HEK293 (cell line): ENCODE measurements around the gene UHMK1.

Experiments
- BCL6B ChIP-seq: fragments of 450-650 bp; formaldehyde crosslinking; IDR thresholded peaks from 2 replicates; pipeline ENCODE4 v1.5.1; 2017; ENCODE audit warnings: missing biosample characterization, missing genetic modification characterization
- GLI4 ChIP-seq: fragments of 450-650 bp; formaldehyde crosslinking; IDR thresholded peaks from 2 replicates; pipeline ENCODE4 v1.5.1; 2016; ENCODE audit warnings: missing biosample characterization, missing genetic modification characterization
- GLIS2 ChIP-seq: fragments of 450-650 bp; formaldehyde crosslinking; IDR thresholded peaks from 2 replicates; pipeline ENCODE4 v1.5.1; 2016; ENCODE audit warnings: missing biosample characterization, missing genetic modification characterization
- HOXA7 ChIP-seq: sonication (generic); formaldehyde crosslinking; IDR thresholded peaks from 2 replicates; pipeline ENCODE4 v1.8.1; 2022; ENCODE audit warnings: missing genetic modification reagents, borderline replicate concordance
- HOXD13 ChIP-seq: sonication (generic); formaldehyde crosslinking; IDR thresholded peaks from 2 replicates; pipeline ENCODE4 v1.8.0; 2022; ENCODE audit warnings: missing genetic modification reagents, borderline replicate concordance
- IKZF3 ChIP-seq: fragments of 450-650 bp; IDR thresholded peaks from 2 replicates; pipeline ENCODE4 v1.5.0; 2018; ENCODE audit warnings: missing biosample characterization, mild to moderate bottlenecking, missing genetic modification characterization, moderate library complexity
- INSM2 ChIP-seq: fragments of 450-650 bp; formaldehyde crosslinking; IDR thresholded peaks from 2 replicates; pipeline ENCODE4 v1.5.1; 2016; ENCODE audit warnings: missing biosample characterization, missing genetic modification characterization
- KLF10 ChIP-seq: fragments of 450-650 bp; IDR thresholded peaks from 2 replicates; pipeline ENCODE4 v1.5.1; 2018; ENCODE audit warnings: missing biosample characterization, mild to moderate bottlenecking, missing genetic modification characterization
- KLF17 ChIP-seq: fragments of 450-650 bp; formaldehyde crosslinking; IDR thresholded peaks from 2 replicates; pipeline ENCODE4 v1.5.1; 2016; ENCODE audit warnings: missing biosample characterization, missing genetic modification characterization
- PRDM4 ChIP-seq: fragments of 450-650 bp; formaldehyde crosslinking; IDR thresholded peaks from 2 replicates; pipeline ENCODE4 v1.5.1; 2017; ENCODE audit warnings: missing biosample characterization, missing genetic modification characterization
- REPIN1 ChIP-seq: fragments of 450-650 bp; formaldehyde crosslinking; IDR thresholded peaks from 2 replicates; pipeline ENCODE4 v1.5.1; 2017; ENCODE audit warnings: missing biosample characterization, missing genetic modification characterization, low read depth
- SCRT2 ChIP-seq: fragments of 450-650 bp; formaldehyde crosslinking; IDR thresholded peaks from 2 replicates; pipeline ENCODE4 v1.5.1; 2016; ENCODE audit warnings: missing biosample characterization, missing genetic modification characterization
- TCF7L2 ChIP-seq: IDR thresholded peaks from 2 replicates; pipeline ENCODE4 v1.6.1; 2011; ENCODE audit warnings: low read depth, mild to moderate bottlenecking, inconsistent platforms, low read length, moderate library complexity, borderline replicate concordance
- ZBTB17 ChIP-seq: fragments of 450-650 bp; formaldehyde crosslinking; IDR thresholded peaks from 2 replicates; pipeline ENCODE4 v1.5.1; 2016; ENCODE audit warnings: missing biosample characterization, missing genetic modification characterization
- ZFP3 ChIP-seq: fragments of 450-650 bp; formaldehyde crosslinking; IDR thresholded peaks from 2 replicates; pipeline ENCODE4 v1.5.1; 2016; ENCODE audit warnings: low read depth, missing biosample characterization, missing genetic modification characterization
- ZNF202 ChIP-seq: fragments of 450-650 bp; formaldehyde crosslinking; IDR thresholded peaks from 2 replicates; pipeline ENCODE4 v1.5.1; 2016; ENCODE audit warnings: missing biosample characterization, missing genetic modification characterization, borderline replicate concordance
- ZNF211 ChIP-seq: fragments of 450-650 bp; formaldehyde crosslinking; IDR thresholded peaks from 2 replicates; pipeline ENCODE4 v1.5.1; 2016; ENCODE audit warnings: low read depth, missing biosample characterization, missing genetic modification characterization
- ZNF341 ChIP-seq: fragments of 450-650 bp; formaldehyde crosslinking; IDR thresholded peaks from 2 replicates; pipeline ENCODE4; 2016; ENCODE audit warnings: low read depth, missing biosample characterization, missing genetic modification characterization
- ZNF37A ChIP-seq: fragments of 450-650 bp; IDR thresholded peaks from 2 replicates; pipeline ENCODE4 v1.5.1; 2018; ENCODE audit warnings: missing biosample characterization, missing genetic modification characterization
- ZNF394 ChIP-seq: fragments of 450-650 bp; formaldehyde crosslinking; IDR thresholded peaks from 2 replicates; pipeline ENCODE4 v1.5.1; 2016; ENCODE audit warnings: missing biosample characterization, missing genetic modification characterization, mild to moderate bottlenecking, moderate library complexity, borderline replicate concordance
- ZNF426 ChIP-seq: fragments of 450-650 bp; formaldehyde crosslinking; IDR thresholded peaks from 2 replicates; pipeline ENCODE4 v1.5.1; 2017; ENCODE audit warnings: missing biosample characterization, missing genetic modification characterization, mild to moderate bottlenecking, inconsistent platforms, moderate library complexity
- ZNF530 ChIP-seq: fragments of 450-650 bp; formaldehyde crosslinking; IDR thresholded peaks from 2 replicates; pipeline ENCODE4 v1.5.1; 2016; ENCODE audit warnings: low read depth, missing biosample characterization, missing genetic modification characterization
- ZNF544 ChIP-seq: fragments of 450-650 bp; formaldehyde crosslinking; IDR thresholded peaks from 2 replicates; pipeline ENCODE4 v1.5.0; 2017; ENCODE audit warnings: missing biosample characterization, missing genetic modification characterization
- ZNF585B ChIP-seq: fragments of 450-650 bp; formaldehyde crosslinking; IDR thresholded peaks from 2 replicates; pipeline ENCODE4 v1.5.1; 2016; ENCODE audit warnings: missing biosample characterization, missing genetic modification characterization
- ZNF626 ChIP-seq: fragments of 450-650 bp; sonication (Bioruptor Pico); formaldehyde crosslinking; IDR thresholded peaks from 2 replicates; pipeline ENCODE4 v1.5.1; 2018; ENCODE audit warnings: missing biosample characterization, missing genetic modification characterization, inconsistent platforms
- ZNF707 ChIP-seq: fragments of 450-650 bp; formaldehyde crosslinking; IDR thresholded peaks from 2 replicates; pipeline ENCODE4 v1.5.1; 2016; ENCODE audit warnings: missing biosample characterization, missing genetic modification characterization
- ZNF76 ChIP-seq: fragments of 450-650 bp; formaldehyde crosslinking; IDR thresholded peaks from 2 replicates; pipeline ENCODE4; 2016; ENCODE audit warnings: low read depth, missing biosample characterization, missing genetic modification characterization, borderline replicate concordance
- ZNF777 ChIP-seq: fragments of 450-650 bp; formaldehyde crosslinking; IDR thresholded peaks from 2 replicates; pipeline ENCODE4 v1.5.1; 2017; ENCODE audit warnings: missing biosample characterization, missing genetic modification characterization, borderline replicate concordance
- TF ChIP-seq, protein P1 (sequence below): fragments of 450-650 bp; formaldehyde crosslinking; IDR thresholded peaks from 2 replicates; pipeline ENCODE4 v1.5.1; 2017; ENCODE audit warnings: missing biosample characterization, mild to moderate bottlenecking, missing genetic modification characterization, moderate library complexity
- TF ChIP-seq, protein P2 (sequence below): fragments of 450-650 bp; formaldehyde crosslinking; IDR thresholded peaks from 2 replicates; pipeline ENCODE4 v1.5.1; 2016; ENCODE audit warnings: missing biosample characterization, missing genetic modification characterization

UHMK1 gene

DNA sequence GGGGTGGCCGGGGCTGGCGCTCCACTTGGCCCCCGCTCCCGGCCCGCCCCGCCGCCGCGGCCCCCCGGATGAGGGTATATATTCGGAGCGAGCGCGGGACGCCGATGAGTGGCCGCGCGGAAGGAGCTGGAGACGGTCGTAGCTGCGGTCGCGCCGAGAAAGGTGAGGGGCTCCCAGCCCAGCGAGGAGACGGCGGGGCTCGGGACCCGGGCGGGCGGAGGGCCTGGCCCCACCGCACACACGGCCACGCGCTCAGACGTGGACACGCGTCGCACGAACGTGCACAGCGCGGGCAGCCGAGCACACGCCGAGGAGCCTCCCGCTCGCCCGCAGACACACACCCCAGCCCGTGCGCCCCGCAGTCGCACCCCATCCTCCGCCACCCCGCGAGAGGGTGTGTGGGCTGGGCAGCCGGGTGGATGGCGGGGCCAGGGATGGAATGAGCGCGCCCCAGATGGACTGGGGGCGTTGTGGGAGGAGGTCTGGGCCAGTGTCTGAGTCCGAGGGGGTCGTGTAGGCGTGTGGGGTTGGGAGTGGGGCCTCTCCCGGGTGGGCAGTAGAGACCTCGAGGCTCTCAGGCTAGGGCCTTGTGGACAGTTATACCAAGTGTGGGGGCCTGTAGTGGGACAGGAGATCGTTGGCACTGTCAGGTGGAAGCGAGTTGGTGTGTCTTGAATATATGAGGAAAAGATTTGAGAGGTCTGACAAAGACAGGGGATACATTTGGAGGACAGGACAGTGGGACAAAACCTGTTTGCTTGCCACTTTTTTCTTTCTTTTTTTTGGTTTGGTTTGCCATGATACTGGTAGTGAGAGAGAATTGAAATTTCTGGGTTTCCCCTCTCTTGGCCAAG, 64.2 kb downstream of the UHMK1 start, which contains the start of gene UAP1 (continued):
- TF ChIP-seq KLF17 (tag by site-specific recombination) (no peak; the same call in none of the 2 replicates), ZNF202 (tag by site-specific recombination) (no peak), ZNF341 (no peak), PRDM4 (tag by site-specific recombination) (no peak), ZNF626 (tag by site-specific recombination) (no peak), INSM2 (tag by site-specific recombination) (0 out of 2 replicates have a peak, but pooled peaks have one; percentile 23), ZNF777 (tag by site-specific recombination) (no peak), SCRT2 (tag by site-specific recombination) (no peak), ZNF394 (peak; percentile 28; the same call in 1 of the 2 replicates), HOXA7 (CRISPR knock-in tag) (no peak), TCF7L2 (no peak), KLF10 (tag by site-specific recombination) (peak; percentile 65), IKZF3 (no peak), GLI4 (no peak), ZNF426 (tag by site-specific recombination) (no peak), ZNF211 (tag by site-specific recombination) (no peak), BCL6B (tag by site-specific recombination) (no peak), HOXD13 (no peak), ZNF544 (tag by site-specific recombination) (no peak), ZNF585B (no peak), ZNF76 (tag by site-specific recombination) (peak; percentile 31; the same call in 1 of the 2 replicates), ZBTB17 (tag by site-specific recombination) (peak; percentile 17; the same call in 1 of the 2 replicates), REPIN1 (peak; percentile 88; the same call in 1 of the 2 replicates), ZNF707 (tag by site-specific recombination) (no peak), ZNF530 (tag by site-specific recombination) (no peak), ZFP3 (tag by site-specific recombination) (no peak), ZNF37A (tag by site-specific recombination) (no peak), GLIS2 (tag by site-specific recombination) (peak; percentile 93)
- TF ChIP-seq, protein P1, sequence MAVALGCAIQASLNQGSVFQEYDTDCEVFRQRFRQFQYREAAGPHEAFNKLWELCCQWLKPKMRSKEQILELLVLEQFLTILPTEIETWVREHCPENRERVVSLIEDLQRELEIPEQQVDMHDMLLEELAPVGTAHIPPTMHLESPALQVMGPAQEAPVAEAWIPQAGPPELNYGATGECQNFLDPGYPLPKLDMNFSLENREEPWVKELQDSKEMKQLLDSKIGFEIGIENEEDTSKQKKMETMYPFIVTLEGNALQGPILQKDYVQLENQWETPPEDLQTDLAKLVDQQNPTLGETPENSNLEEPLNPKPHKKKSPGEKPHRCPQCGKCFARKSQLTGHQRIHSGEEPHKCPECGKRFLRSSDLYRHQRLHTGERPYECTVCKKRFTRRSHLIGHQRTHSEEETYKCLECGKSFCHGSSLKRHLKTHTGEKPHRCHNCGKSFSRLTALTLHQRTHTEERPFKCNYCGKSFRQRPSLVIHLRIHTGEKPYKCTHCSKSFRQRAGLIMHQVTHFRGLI (tag by site-specific recombination): peak; percentile 41; the same call in 1 of the 2 replicates
- TF ChIP-seq, protein P2, sequence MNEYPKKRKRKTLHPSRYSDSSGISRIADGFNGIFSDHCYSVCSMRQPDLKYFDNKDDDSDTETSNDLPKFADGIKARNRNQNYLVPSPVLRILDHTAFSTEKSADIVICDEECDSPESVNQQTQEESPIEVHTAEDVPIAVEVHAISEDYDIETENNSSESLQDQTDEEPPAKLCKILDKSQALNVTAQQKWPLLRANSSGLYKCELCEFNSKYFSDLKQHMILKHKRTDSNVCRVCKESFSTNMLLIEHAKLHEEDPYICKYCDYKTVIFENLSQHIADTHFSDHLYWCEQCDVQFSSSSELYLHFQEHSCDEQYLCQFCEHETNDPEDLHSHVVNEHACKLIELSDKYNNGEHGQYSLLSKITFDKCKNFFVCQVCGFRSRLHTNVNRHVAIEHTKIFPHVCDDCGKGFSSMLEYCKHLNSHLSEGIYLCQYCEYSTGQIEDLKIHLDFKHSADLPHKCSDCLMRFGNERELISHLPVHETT (tag by site-specific recombination): peak; percentile 29; the same call in 1 of the 2 replicates
